HFFc6 (cell line): ENCODE results near the gene SKP1. TPM values are rescaled to one million over a fixed set of nuclear protein-coding genes. Genes with fewer than 3 reads are reported as not detected.

Experiments
- DNase-seq: peaks from one replicate; pipeline ENCODE4 v3.0.0-alpha.2; 2018
- H3K27ac Mint-ChIP-seq: 2 replicates; pipeline ENCODE4 v1.8.0; 2020; ENCODE audit warnings: mild to moderate bottlenecking, mixed read lengths
- H3K27me3 Mint-ChIP-seq: 2 replicates; pipeline ENCODE4 v1.8.0; 2021; ENCODE audit warnings: mild to moderate bottlenecking, moderate library complexity, mixed read lengths; ENCODE audit not compliant: insufficient read depth
- H3K36me3 Mint-ChIP-seq: 2 replicates; pipeline ENCODE4 v1.8.0; 2021; ENCODE audit warnings: low read depth, mixed read lengths
- H3K4me1 Mint-ChIP-seq: 2 replicates; pipeline ENCODE4 v1.8.0; 2020; ENCODE audit warnings: low read depth, mixed read lengths
- H3K4me3 Mint-ChIP-seq: 2 replicates; pipeline ENCODE4 v1.8.0; 2020; ENCODE audit warnings: mild to moderate bottlenecking, moderate library complexity, mixed read lengths
- H3K9me3 Mint-ChIP-seq: 2 replicates; pipeline ENCODE4 v1.8.0; 2020; ENCODE audit warnings: mild to moderate bottlenecking, mixed read lengths
- CTCF ChIP-seq: fragments of 200-600 bp; sonication (generic); IDR thresholded peaks from 2 replicates; pipeline ENCODE4 v1.5.0; 2021; ENCODE audit warnings: antibody characterized with exemption, mild to moderate bottlenecking
- total RNA-seq, 6 experiments: library from RNA; stranded (reverse); fragmentation: NEBNext Ultra II Directional; extraction: Animal tissue kit (Norgen Biotek cat#: 25700); gene quantifications; 2 replicates in 1 of 6; 3 replicates in 5 of 6; pipeline ENCODE4 v1.2.3, GENCODE V29; 2021

SKP1 gene
- total RNA-seq, 6 experiments from 2014 or later = 419 to 474 (median 442) TPM

GRCh38 chr5:134151723-134152122 is 25.0 kb downstream of the SKP1 start:
- Mint-ChIP-seq H3K4me1 (peaks cover 44% of the 10 kb centered on the region), H3K9me3 (no peaks in the 10 kb centered on the region), H3K27ac (peak overlapping the region; percentile 11; the same call in 1 of the 2 replicates), H3K36me3 (peaks cover 39% of the 10 kb centered on the region), H3K4me3 (no peak overlapping the region), H3K27me3 (no peaks in the 10 kb centered on the region)
- TF ChIP-seq CTCF = no peak
- DNase-seq = no peak

DNA sequence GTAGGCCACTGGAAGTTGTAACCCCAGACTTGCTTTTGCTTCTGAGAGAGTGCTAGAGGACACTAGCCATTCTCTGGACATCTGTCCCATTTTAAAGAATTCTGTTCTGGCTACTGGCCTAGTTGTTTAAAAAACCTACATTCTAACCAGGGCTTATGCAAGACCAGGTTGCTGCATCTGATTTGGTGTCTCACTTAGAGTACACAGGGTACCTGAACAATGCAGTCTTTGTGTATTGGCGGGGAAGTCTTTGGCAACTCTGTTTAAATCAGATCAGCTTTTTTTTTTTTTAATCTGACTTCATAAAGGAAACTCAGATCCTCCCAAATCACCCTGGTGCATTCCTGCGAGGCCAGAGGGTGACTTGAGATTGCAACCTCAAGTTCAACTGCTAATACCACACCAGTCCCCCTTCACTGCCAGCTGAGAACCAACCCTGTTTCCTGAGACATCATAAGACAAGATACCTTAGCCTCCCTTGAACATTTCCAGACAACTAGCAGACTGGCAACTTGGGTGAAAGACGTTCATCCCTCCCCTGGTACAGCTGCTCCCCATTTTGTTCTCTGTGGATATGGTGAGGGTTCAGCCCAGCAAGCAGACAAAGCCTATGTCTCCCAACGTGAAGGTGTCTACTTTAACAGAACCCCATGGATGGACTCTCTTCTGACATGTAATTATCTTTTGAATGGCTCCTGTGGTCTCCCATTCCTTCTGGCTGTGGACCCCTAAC is 27.0 kb downstream of the SKP1 start:
- Mint-ChIP-seq H3K9me3 (no peaks in the 10 kb centered on the region), H3K27ac (peak overlapping the region; percentile 47; the same call in 1 of the 2 replicates), H3K36me3 (peaks cover 31% of the 10 kb centered on the region), H3K4me1 (peaks cover 46% of the 10 kb centered on the region), H3K4me3 (no peak overlapping the region), H3K27me3 (no peaks in the 10 kb centered on the region)
- no peak for DNase-seq
- no peak for TF ChIP-seq CTCF

GRCh38 chr5:134148986-134149539 is 27.7 kb downstream of the SKP1 start:
- Mint-ChIP-seq H3K9me3 (no peaks in the 10 kb centered on the region), H3K27me3 (no peaks in the 10 kb centered on the region), H3K4me3 (no peak overlapping the region), H3K27ac (no peak overlapping the region), H3K4me1 (peaks cover 42% of the 10 kb centered on the region), H3K36me3 (peaks cover 28% of the 10 kb centered on the region)
- TF ChIP-seq CTCF = no peak
- no peak for DNase-seq

DNA sequence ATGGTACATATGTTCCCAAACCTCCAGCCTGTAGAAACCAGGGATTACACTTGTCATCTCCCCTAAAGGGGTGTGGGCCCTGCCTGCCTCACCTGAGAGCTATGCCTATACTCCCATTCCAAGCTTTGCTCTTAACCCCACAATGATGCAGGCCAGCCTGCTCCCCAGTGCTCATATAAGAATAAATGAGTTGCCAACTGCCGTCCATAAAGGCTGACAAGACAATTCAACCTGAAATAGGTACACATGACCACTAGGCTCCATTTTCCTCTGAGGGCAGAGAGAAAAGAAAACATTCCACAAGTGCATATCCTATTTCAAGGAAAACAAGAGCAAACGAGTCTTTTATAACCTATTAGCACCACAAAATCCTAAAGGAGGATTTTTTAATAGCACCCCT is 28.4 kb downstream of the SKP1 start:
- Mint-ChIP-seq H3K9me3 (no peaks in the 10 kb centered on the region), H3K36me3 (peaks cover 21% of the 10 kb centered on the region), H3K4me3 (no peak overlapping the region), H3K27ac (no peak overlapping the region; the same call in 1 of the 2 replicates), H3K27me3 (no peaks in the 10 kb centered on the region), H3K4me1 (peaks cover 36% of the 10 kb centered on the region)
- no peak for DNase-seq
- no peak for TF ChIP-seq CTCF

- H3K4me3 Mint-ChIP-seq = no peak overlapping the region
- peaks cover 21% of the 10 kb centered on the region for H3K4me1 Mint-ChIP-seq
- H3K36me3 Mint-ChIP-seq = peaks cover 10% of the 10 kb centered on the region
- TF ChIP-seq CTCF = no peak
- DNase-seq = no peak
- no peaks in the 10 kb centered on the region for H3K9me3 Mint-ChIP-seq
- H3K27ac Mint-ChIP-seq = peak overlapping the region; percentile 60; the same call in 1 of the 2 replicates
- peaks cover 2% of the 10 kb centered on the region; the same call in 1 of the 2 replicates for H3K27me3 Mint-ChIP-seq
Observed at GRCh38 chr5:134146651-134147518, 29.9 kb downstream of the SKP1 start.
